ENCODE results near the gene GPR63.

GPR63 gene

GRCh38 chr6:96777113-96777512 lies 60.2 kb downstream of the GPR63 start:
- H3K4me3 ChIP-seq (ENCODE audit: low read depth, low read length), result no peak overlapping the region
- no peak for DNase-seq (ENCODE audit: low read depth)
- TF ChIP-seq POLR2A (IDR thresholded peaks at IDR 0.05; ENCODE audit: extremely low read depth, insufficient read length) (no peak), MYC (IDR thresholded peaks at IDR 0.05; ENCODE audit: low read depth, low read length) (no peak), CTCF (IDR thresholded peaks at IDR 0.05; ENCODE audit: low read depth, low read length) (no peak), MAX (IDR thresholded peaks at IDR 0.05; ENCODE audit: low read depth, low read length) (no peak)

- no peak for DNase-seq (ENCODE audit: low read depth)
- TF ChIP-seq MAX (IDR thresholded peaks at IDR 0.05; ENCODE audit: low read depth, low read length) (no peak), MYC (IDR thresholded peaks at IDR 0.05; ENCODE audit: low read depth, low read length) (no peak), POLR2A (IDR thresholded peaks at IDR 0.05; ENCODE audit: extremely low read depth, insufficient read length) (no peak)
- H3K4me3 ChIP-seq (ENCODE audit: low read depth, low read length), result no peak overlapping the region
These were observed 61.4 kb downstream of the GPR63 start for GRCh38 chr6:96775727-96776400.

GRCh38 chr6:96766769-96767168 lies 70.5 kb downstream of the GPR63 start:
- H3K4me3 ChIP-seq (ENCODE audit: low read depth, low read length), result no peak overlapping the region
- no peak for DNase-seq (ENCODE audit: low read depth)
- TF ChIP-seq MAX (IDR thresholded peaks at IDR 0.05; ENCODE audit: low read depth, low read length), result no peak
- no peak for TF ChIP-seq CTCF (IDR thresholded peaks at IDR 0.05; ENCODE audit: low read depth, low read length)
- TF ChIP-seq POLR2A (IDR thresholded peaks at IDR 0.05; ENCODE audit: extremely low read depth, insufficient read length), result no peak
- no peak for TF ChIP-seq MYC (IDR thresholded peaks at IDR 0.05; ENCODE audit: low read depth, low read length)

- DNase-seq (ENCODE audit: low read depth), result no peak
- no peak overlapping the region for H3K4me3 ChIP-seq (ENCODE audit: low read depth, low read length)
- TF ChIP-seq POLR2A (IDR thresholded peaks at IDR 0.05; ENCODE audit: extremely low read depth, insufficient read length), result no peak
- TF ChIP-seq MAX (IDR thresholded peaks at IDR 0.05; ENCODE audit: low read depth, low read length), result no peak
- no peak for TF ChIP-seq MYC (IDR thresholded peaks at IDR 0.05; ENCODE audit: low read depth, low read length)
- TF ChIP-seq CTCF (IDR thresholded peaks at IDR 0.05; ENCODE audit: low read depth, low read length), result no peak
These were observed 74.7 kb downstream of the GPR63 start for GRCh38 chr6:96762599-96762998.

GRCh38 chr6:96761794-96762193 lies 75.5 kb downstream of the GPR63 start:
- no peak for DNase-seq (ENCODE audit: low read depth)
- no peak for TF ChIP-seq POLR2A (IDR thresholded peaks at IDR 0.05; ENCODE audit: extremely low read depth, insufficient read length)
- TF ChIP-seq CTCF (IDR thresholded peaks at IDR 0.05; ENCODE audit: low read depth, low read length), result no peak
- TF ChIP-seq MYC (IDR thresholded peaks at IDR 0.05; ENCODE audit: low read depth, low read length), result no peak
- TF ChIP-seq MAX (IDR thresholded peaks at IDR 0.05; ENCODE audit: low read depth, low read length), result no peak
- no peak overlapping the region for H3K4me3 ChIP-seq (ENCODE audit: low read depth, low read length)

GRCh38 chr6:96760153-96760687 lies 77.1 kb downstream of the GPR63 start:
- DNase-seq (ENCODE audit: low read depth), result no peak
- TF ChIP-seq MYC (IDR thresholded peaks at IDR 0.05; ENCODE audit: low read depth, low read length) (no peak), POLR2A (IDR thresholded peaks at IDR 0.05; ENCODE audit: extremely low read depth, insufficient read length) (no peak), MAX (IDR thresholded peaks at IDR 0.05; ENCODE audit: low read depth, low read length) (no peak), CTCF (IDR thresholded peaks at IDR 0.05; ENCODE audit: low read depth, low read length) (no peak)
- no peak overlapping the region for H3K4me3 ChIP-seq (ENCODE audit: low read depth, low read length)

Measured in NB4 (cell line).